Sigmoid colon (tissue), 7 donors: ENCODE results near the gene CAPN5. TPM values are rescaled to one million over a fixed set of nuclear protein-coding genes. Genes with fewer than 3 reads are reported as not detected.

Experiments
- DNase-seq: peaks from one replicate; pipeline ENCODE4 v3.0.0-alpha.2; 2019
- H3K27ac ChIP-seq, 4 donors: fragments of 200-600 bp; sonication (generic); one replicate each; pipeline ENCODE4 v1.5.1; 2016 to 2019; ENCODE audit warnings: mild to moderate bottlenecking in 1 of 4
- H3K27me3 ChIP-seq, 3 donors: fragments of 200-600 bp; sonication (generic); one replicate each; pipeline ENCODE4 v1.5.1; 2019; ENCODE audit warnings: mild to moderate bottlenecking in 1 of 3
- H3K36me3 ChIP-seq, 4 donors: fragments of 200-600 bp; sonication (generic); one replicate each; pipeline ENCODE4 v1.5.1; 2016 to 2019
- H3K4me1 ChIP-seq, 4 donors: fragments of 200-600 bp; sonication (generic); one replicate each; pipeline ENCODE4 v1.5.1; 2017 to 2019
- H3K4me3 ChIP-seq, 4 donors: fragments of 200-600 bp; sonication (generic); one replicate each; pipeline ENCODE4 v1.5.1; 2017 to 2019; ENCODE audit warnings: mild to moderate bottlenecking in 2 of 4, moderate library complexity in 1 of 4
- H3K9me3 ChIP-seq, 4 donors: fragments of 200-600 bp in 3 of 4; sonication (generic) in 3 of 4; one replicate each; pipeline versions ENCODE4 v1.5.1 to v1.6.1; 2013 to 2019
- EP300 ChIP-seq, 4 donors: sonication (generic); formaldehyde crosslinking; IDR thresholded peaks; one replicate each; pipeline ENCODE4 v1.6.1; 2017; ENCODE audit warnings: antibody characterized with exemption in 4 of 4
- POLR2A ChIP-seq, 2 donors: fragments of 450-650 bp; IDR thresholded peaks; one replicate each; pipeline ENCODE4 v1.6.1; 2016; ENCODE audit warnings: antibody characterized with exemption in 2 of 2, mild to moderate bottlenecking in 2 of 2, moderate library complexity in 2 of 2
- POLR2AphosphoS5 ChIP-seq, 4 donors: sonication (generic); formaldehyde crosslinking; IDR thresholded peaks; one replicate each; pipeline ENCODE4 v1.6.1; 2017; ENCODE audit warnings: antibody characterized with exemption in 4 of 4
- WGBS, 2 donors: extraction: QIAGEN DNeasy Blood & Tissue Kit; methylation state at CpG; one replicate each; pipeline ENCODE4 v1.1.7; 2013; 5-methylcytosine and 5-hydroxymethylcytosine counted together
- intact Hi-C: fragments of 100-400 bp; cut with DNase I; formaldehyde crosslinking; loops from one replicate; pipeline ENCODE4 v1.15.1; 2023
- polyA plus RNA-seq, 3 donors: library from polyadenylated mRNA; stranded (reverse); fragments of 200-250 nt; gene quantifications; one replicate each; pipeline ENCODE4 v1.2.3, GENCODE V29; 2013
- total RNA-seq, 4 donors: library from RNA; depleted of rRNA; stranded (reverse); fragments of >200 nt; gene quantifications; one replicate each; pipeline ENCODE4 v1.1.0, GENCODE V29; 2016
- TF ChIP-seq, protein P1 (sequence below), 4 experiments: fragments of 450-650 bp in 3 of 4; fragments of 200-600 bp in 1 of 4; IDR thresholded peaks; one replicate each; pipeline ENCODE4 v1.5.1; 2016 to 2019; ENCODE audit warnings: antibody characterized with exemption in 4 of 4, mild to moderate bottlenecking in 3 of 4, moderate library complexity in 2 of 4
- donor health status: healthy with polysubstance abuse.
- donor health status: Bipolar disorder and iron deficiency.
- donor health status: healthy.

CAPN5 gene
- total and polyA plus RNA-seq, 7 donors = 4.1 to 110 (median 12.5) TPM

DNA sequence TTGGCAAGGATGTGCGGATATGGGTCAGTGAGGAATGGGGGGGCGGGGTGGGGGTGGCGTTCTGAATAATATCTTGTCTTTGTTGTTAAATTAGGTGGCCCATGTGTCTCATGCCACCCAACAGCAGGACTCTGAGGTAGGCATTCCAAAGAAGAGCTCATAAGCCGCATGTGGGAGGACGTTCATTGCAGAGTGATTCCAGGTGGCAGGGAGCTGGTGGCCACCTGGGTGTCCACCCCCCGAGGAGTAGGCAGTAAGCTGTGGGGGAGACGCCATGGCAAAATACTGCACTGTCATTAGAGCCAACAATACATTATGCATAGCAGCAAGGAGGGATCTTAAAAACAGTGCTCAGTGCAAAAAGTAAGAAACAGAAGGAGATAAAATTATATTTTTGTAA, 14.3 kb upstream of the CAPN5 start:
- WGBS, 2 donors = 91 to 92% methylated on average over 7 of the region's 7 CpGs
- Histone ChIP-seq H3K9me3 (peaks cover 3 to 9% (median 8%) of the 10 kb centered on the region in 4 donors), H3K4me1 (no peaks in the 10 kb centered on the region), H3K27me3 (no peaks in the 10 kb centered on the region), H3K4me3 (no peak overlapping the region), H3K27ac (no peak overlapping the region), H3K36me3 (no peaks in the 10 kb centered on the region)
- no peak for DNase-seq
- no peak for TF ChIP-seq POLR2AphosphoS5 (IDR thresholded peaks at IDR 0.05)
- TF ChIP-seq POLR2A (IDR thresholded peaks at IDR 0.05) = no peak
- no peak for TF ChIP-seq EP300 (IDR thresholded peaks at IDR 0.05)
- TF ChIP-seq, protein P1, sequence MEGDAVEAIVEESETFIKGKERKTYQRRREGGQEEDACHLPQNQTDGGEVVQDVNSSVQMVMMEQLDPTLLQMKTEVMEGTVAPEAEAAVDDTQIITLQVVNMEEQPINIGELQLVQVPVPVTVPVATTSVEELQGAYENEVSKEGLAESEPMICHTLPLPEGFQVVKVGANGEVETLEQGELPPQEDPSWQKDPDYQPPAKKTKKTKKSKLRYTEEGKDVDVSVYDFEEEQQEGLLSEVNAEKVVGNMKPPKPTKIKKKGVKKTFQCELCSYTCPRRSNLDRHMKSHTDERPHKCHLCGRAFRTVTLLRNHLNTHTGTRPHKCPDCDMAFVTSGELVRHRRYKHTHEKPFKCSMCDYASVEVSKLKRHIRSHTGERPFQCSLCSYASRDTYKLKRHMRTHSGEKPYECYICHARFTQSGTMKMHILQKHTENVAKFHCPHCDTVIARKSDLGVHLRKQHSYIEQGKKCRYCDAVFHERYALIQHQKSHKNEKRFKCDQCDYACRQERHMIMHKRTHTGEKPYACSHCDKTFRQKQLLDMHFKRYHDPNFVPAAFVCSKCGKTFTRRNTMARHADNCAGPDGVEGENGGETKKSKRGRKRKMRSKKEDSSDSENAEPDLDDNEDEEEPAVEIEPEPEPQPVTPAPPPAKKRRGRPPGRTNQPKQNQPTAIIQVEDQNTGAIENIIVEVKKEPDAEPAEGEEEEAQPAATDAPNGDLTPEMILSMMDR (IDR thresholded peaks at IDR 0.05) = no peak
- intact Hi-C loops = no loop called here

DNA sequence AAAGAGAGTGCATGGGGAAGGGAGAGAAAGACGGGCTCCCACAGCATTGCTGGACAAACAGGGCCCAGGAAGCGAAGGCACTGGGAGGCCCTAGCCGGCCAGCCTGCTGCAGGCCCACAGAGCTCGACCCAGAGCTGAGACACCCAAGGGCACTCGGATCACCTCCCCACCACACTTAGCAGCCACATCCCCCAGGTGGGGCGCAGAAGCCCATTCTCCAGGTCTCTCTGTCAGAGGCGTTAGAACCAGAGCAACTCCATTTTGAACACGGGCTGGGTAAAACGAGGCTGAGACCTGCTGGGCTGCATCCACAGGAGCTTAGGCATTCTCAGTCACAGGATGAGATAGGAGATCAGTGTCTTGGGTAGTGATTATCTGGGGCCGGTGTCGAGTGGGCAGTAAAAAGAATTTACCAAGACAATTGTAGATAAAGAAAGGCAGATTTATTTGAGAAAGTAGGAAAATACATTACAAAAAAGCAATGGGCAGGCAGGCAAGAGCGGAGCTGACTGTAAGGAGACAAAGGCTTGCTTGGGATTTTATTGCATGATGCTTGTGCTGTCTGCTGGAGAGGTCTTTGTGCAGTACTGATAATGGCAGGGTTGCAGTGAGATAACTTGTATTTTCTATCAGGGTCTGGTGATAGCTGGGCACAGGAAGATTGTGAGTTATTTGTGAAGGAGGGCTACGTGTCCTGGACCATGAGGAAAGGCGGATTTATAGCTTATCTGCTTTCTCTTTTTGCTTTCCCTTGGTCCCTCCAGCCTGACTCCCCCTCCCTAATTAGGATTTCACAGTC, 13.4 kb upstream of the CAPN5 start:
- intact Hi-C loops = no loop called here
- Histone ChIP-seq H3K27me3 (no peaks in the 10 kb centered on the region), H3K4me3 (no peak overlapping the region), H3K27ac (no peak overlapping the region), H3K4me1 (no peaks in the 10 kb centered on the region), H3K36me3 (no peaks in the 10 kb centered on the region), H3K9me3 (peaks cover 3 to 9% (median 8%) of the 10 kb centered on the region in 4 donors)
- no peak for DNase-seq
- 90 to 94% methylated on average over 14 of the region's 14 CpGs for WGBS, 2 donors
- TF ChIP-seq POLR2AphosphoS5 (IDR thresholded peaks at IDR 0.05) = no peak

DNA sequence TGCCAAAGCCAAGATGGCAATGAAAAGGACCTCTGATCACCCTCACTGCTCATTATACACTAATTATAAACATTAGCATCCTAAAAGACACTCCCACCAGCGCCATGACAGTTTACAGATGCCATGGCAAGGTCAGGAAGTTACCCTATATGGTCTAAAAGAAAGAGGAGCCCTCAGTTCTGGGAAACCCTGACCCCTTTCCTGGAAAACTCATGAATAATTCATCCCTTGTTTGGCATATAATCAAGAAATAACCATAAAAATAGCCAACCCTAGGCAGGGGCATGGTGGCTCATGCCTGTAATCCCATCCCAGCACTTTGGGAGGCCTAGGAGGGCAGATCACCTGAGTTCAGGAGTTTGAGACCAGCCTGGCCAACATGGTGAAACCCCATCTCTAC, 12.7 kb upstream of the CAPN5 start:
- DNase-seq = no peak
- 69 to 91% methylated on average over 1 of the region's 1 CpG for WGBS, 2 donors
- Histone ChIP-seq H3K27me3 (no peaks in the 10 kb centered on the region), H3K27ac (no peak overlapping the region), H3K36me3 (no peaks in the 10 kb centered on the region), H3K9me3 (peaks cover 3 to 9% (median 8%) of the 10 kb centered on the region in 4 donors), H3K4me3 (no peak overlapping the region), H3K4me1 (no peaks in the 10 kb centered on the region)
- TF ChIP-seq POLR2AphosphoS5 (IDR thresholded peaks at IDR 0.05) = no peak
- TF ChIP-seq, protein P1 (IDR thresholded peaks at IDR 0.05) = no peak
- intact Hi-C loops = no loop called here

- no peak overlapping the region for H3K4me3 ChIP-seq
- H3K27ac ChIP-seq = no peak overlapping the region
- TF ChIP-seq, protein P1 (IDR thresholded peaks at IDR 0.05) = no peak
- TF ChIP-seq POLR2A (IDR thresholded peaks at IDR 0.05) (no peak), POLR2AphosphoS5 (IDR thresholded peaks at IDR 0.05) (no peak), EP300 (IDR thresholded peaks at IDR 0.05) (no peak)
These were observed 11.6 kb upstream of the CAPN5 start for GRCh38 chr11:77055101-77055561.

GRCh38 chr11:77055913-77056312, 10.9 kb upstream of the CAPN5 start:
- Histone ChIP-seq H3K4me1 (no peaks in the 10 kb centered on the region), H3K27me3 (no peaks in the 10 kb centered on the region), H3K36me3 (no peaks in the 10 kb centered on the region), H3K4me3 (no peak overlapping the region), H3K9me3 (peaks cover 3 to 9% (median 8%) of the 10 kb centered on the region in 4 donors), H3K27ac (no peak overlapping the region)
- no peak for TF ChIP-seq EP300 (IDR thresholded peaks at IDR 0.05)
- no peak for TF ChIP-seq POLR2AphosphoS5 (IDR thresholded peaks at IDR 0.05)
- TF ChIP-seq, protein P1 (IDR thresholded peaks at IDR 0.05) = no peak
- no peak for TF ChIP-seq POLR2A (IDR thresholded peaks at IDR 0.05)
- intact Hi-C loops = no loop called here
- DNase-seq = peak; percentile 48
- WGBS, 2 donors = 94% methylated on average over 5 of the region's 5 CpGs

More at GRCh38 chr11:77055101-77055561, 11.6 kb upstream of the CAPN5 start:
- H3K9me3 ChIP-seq = peaks cover 3 to 9% (median 8%) of the 10 kb centered on the region in 4 donors
- H3K36me3 ChIP-seq = no peaks in the 10 kb centered on the region
- whole genome bisulfite sequencing, 2 donors = 84% methylated on average over 2 of the region's 2 CpGs
- H3K27me3 ChIP-seq = no peaks in the 10 kb centered on the region
- no peak for DNase-seq
- no peaks in the 10 kb centered on the region for H3K4me1 ChIP-seq
- intact Hi-C loops = no loop called here
